Activated CD8-positive, alpha-beta memory T cell treated with anti-CD3 and anti-CD28 coated beads for 36 hours (primary cell): Measurements from ENCODE around the gene GPS2. TPM values are rescaled to one million over a fixed set of nuclear protein-coding genes. Genes with fewer than 3 reads are reported as not detected.

Experiments used
- CTCF ChIA-PET: fragments of 350-600 bp; sonication (Branson Sonifier 250); formaldehyde crosslinking; loops from one replicate; lab custom pipeline; 2021; ENCODE audit warnings: antibody characterized with exemption; lab: Charles Lee
- POLR2A ChIA-PET: fragments of 350-600 bp; sonication (Branson Sonifier 250); formaldehyde crosslinking; loops from one replicate; lab custom pipeline; 2021; ENCODE audit warnings: antibody characterized with exemption; lab: Charles Lee
- total RNA-seq, 2 experiments: library from RNA; stranded (reverse); gene quantifications; one replicate each; pipeline ENCODE4 v1.2.3, GENCODE V29; 2021

Gene GPS2
- total RNA-seq, 2 experiments from 2014 or later: 68.8 to 69.5 TPM

DNA sequence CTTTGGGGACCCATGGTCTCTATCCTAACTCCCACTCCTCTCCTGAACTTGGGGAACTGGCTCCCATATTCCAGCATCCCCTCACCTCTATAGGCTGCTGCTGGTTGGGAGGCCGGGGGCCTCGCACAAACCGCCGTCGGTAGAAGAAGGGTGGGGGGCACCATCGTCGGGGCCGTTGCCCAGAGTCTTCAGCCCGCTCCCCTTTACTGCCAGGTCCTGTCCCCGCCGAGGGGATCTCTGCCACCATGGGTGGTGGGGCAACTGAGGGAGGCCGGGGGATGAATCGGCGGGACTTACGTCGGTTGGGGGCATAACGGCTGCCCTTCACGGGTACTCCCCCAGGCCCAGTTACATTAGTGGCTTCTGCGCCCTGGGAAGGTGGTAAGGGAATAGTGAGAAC, 25.0 kb downstream of the GPS2 start:
- ChIA-PET POLR2A (no interaction called here), CTCF (no interaction called here)

GRCh38 chr17:7289256-7290032, 25.7 kb downstream of the GPS2 start:
- POLR2A ChIA-PET: no interaction called here
- CTCF ChIA-PET: interaction anchor here (0.6 to 1.2 kb wide), 2 partner anchors 7 to 8 kb away, joined by 3 read pairs; partner anchors contain the start of gene SLC2A4

- POLR2A ChIA-PET: interaction anchor here (1.0 kb wide), 1 partner anchor 11 kb away, joined by 3 read pairs; no protein-coding TSS in a partner anchor
- CTCF ChIA-PET: interaction anchor here (2.7 kb wide), 1 partner anchor 11 kb away, joined by 20 read pairs; no protein-coding TSS in a partner anchor
Measured at GRCh38 chr17:7285679-7286078, 29.5 kb downstream of the GPS2 start.

DNA sequence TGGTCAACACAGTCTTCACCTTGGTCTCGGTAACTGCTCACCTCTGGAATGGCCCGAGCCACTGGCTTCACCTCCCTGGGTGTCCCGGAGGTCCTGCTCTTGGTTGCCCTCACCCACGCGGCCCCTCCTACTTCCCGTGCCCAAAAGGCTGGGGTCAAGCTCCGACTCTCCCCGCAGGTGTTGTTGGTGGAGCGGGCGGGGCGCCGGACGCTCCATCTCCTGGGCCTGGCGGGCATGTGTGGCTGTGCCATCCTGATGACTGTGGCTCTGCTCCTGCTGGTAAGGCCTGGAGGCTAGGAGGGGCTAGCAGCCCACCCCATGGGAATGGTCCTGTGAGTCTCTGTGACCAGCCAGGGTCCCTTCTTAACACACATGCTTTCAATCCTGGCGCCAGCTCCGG, 30.2 kb downstream of the GPS2 start:
- ChIA-PET CTCF (interaction anchor here (2.7 kb wide), 1 partner anchor 12 kb away, joined by 20 read pairs; no protein-coding TSS in a partner anchor), POLR2A (no interaction called here)

GRCh38 chr17:7283471-7284216, 31.5 kb downstream of the GPS2 start:
- ChIA-PET CTCF (interaction anchor here (2.7 to 4.7 kb wide), 2 partner anchors 13 kb away, joined by 20 to 50 read pairs; no protein-coding TSS in a partner anchor), POLR2A (no interaction called here)

- CTCF ChIA-PET: interaction anchor here (4.7 kb wide), 1 partner anchor 14 kb away, joined by 50 read pairs; no protein-coding TSS in a partner anchor
- POLR2A ChIA-PET: interaction anchor here (0.6 to 1.2 kb wide), 3 partner anchors 23 to 62 kb away, joined by 3 to 5 read pairs (median 3); no protein-coding TSS in a partner anchor
Measured at GRCh38 chr17:7282752-7283321, 32.3 kb downstream of the GPS2 start.

DNA sequence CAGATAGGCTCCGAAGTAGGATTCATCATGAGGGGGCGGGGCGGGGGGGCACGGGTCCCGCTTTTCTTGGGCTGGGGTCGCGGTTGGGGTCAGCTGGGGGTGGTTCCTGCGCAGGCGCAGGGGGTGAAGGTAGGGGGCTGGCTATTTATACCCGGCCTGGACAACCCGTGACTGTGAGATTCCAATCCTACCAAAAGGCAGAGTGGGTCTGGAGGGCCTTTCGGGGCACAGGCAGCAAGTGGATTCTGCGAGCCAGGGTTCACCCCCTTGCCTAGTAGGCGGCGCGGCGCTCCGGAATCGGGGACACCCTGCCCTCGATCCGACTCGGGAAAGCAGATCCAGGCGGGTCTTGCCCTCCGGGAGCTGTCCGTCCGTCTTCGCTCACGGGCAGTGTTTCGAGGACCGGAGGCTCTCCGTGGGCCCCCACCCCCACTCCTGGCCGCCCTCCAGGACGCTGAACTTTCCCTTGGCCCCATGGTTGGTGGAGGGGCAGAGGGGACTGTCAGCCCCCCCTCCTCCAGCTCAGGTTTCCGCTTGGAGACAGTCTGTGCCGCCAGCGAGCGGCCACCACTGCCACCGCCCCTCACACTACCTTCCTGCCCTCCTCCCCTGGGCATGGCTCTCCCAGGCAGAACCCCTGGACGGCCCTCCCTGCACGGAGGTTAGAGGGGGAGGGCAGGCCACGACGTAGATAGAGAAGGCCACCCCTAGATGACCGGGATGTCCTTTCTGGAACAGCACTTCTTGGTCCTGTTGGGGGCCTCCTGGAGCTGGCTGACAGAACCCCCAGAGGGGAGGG, 33.0 kb downstream of the GPS2 start:
- CTCF ChIA-PET: interaction anchor here (0.8 to 4.7 kb wide), 5 partner anchors 15 to 213 kb away, joined by 4 to 50 read pairs (median 5); no protein-coding TSS in a partner anchor
- POLR2A ChIA-PET: interaction anchor here (0.6 to 1.2 kb wide), 4 partner anchors 22 to 61 kb away, joined by 3 to 5 read pairs (median 4); no protein-coding TSS in a partner anchor

GRCh38 chr17:7281074-7281952, 33.8 kb downstream of the GPS2 start, which contains the start of gene SLC2A4:
SLC2A4 (plus strand) TSS chr17:7281718; CDS start chr17:7281935, 217 bp downstream.
- POLR2A ChIA-PET: interaction anchor here (0.8 kb wide), 1 partner anchor 41 kb away, joined by 4 read pairs; no protein-coding TSS in a partner anchor
- CTCF ChIA-PET: interaction anchor here (0.7 to 4.7 kb wide), 10 partner anchors 8 to 236 kb away, joined by 3 to 50 read pairs (median 4); no protein-coding TSS in a partner anchor

DNA sequence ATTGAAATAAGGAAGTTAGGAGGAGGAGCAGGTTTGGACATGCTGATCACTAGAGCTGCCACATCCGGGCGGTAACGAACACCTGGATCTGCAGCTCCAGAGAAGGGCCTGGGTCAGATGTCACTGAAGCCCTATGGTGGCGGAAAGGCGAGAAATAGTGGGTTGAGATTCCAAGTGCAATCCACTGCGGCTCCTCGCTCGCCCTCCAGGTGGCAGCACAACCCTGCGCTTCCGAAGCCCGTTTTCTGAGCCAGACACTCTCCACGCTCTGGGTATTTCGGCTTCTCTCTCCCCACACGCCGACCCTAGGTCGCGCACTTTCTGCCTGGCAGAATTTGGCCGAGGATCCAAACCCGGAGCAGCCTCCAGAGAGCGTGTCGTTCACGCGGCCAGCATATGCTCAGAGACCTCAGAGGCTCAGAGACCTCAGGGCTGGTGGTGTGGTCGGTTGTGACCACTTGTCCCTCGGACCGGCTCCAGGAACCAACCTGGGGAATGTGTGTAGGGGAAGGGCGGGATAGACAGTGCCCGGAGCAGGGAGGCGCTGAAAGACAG, 34.6 kb downstream of the GPS2 start:
- ChIA-PET POLR2A (interaction anchor here (1.2 kb wide), 1 partner anchor 16 kb away, joined by 3 read pairs; no protein-coding TSS in a partner anchor), CTCF (interaction anchor here (0.5 to 4.7 kb wide), 10 partner anchors 9 to 235 kb away, joined by 3 to 50 read pairs (median 3); no protein-coding TSS in a partner anchor)

GRCh38 chr17:7279448-7279847, 35.7 kb downstream of the GPS2 start:
- ChIA-PET CTCF (interaction anchor here (0.5 to 4.7 kb wide), 2 partner anchors 17 to 314 kb away, joined by 3 to 50 read pairs; no protein-coding TSS in a partner anchor), POLR2A (interaction anchor here (1.2 kb wide), 1 partner anchor 17 kb away, joined by 3 read pairs; no protein-coding TSS in a partner anchor)

DNA sequence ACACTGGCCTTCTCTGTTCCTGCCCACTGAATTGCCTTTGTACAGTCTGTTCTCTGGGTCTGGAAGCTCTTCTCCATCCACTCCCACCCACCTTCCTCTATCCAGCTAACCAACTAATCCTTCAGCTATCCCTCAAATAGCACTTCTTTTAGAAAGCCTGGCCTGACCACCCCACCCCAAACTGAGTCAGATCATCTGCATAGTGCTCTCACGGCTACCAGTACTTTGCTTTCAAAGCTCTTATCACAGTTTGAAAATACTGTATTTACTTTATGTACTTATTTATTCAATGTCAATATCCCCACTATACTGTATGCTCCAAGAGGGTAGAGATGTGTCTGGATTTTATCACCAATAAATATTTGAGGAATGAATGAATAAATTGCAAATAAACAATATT, 48.4 kb downstream of the GPS2 start:
- ChIA-PET POLR2A (no interaction called here), CTCF (interaction anchor here (0.6 to 1.5 kb wide), 4 partner anchors 8 to 37 kb away, joined by 3 to 6 read pairs (median 4); no protein-coding TSS in a partner anchor)

DNA sequence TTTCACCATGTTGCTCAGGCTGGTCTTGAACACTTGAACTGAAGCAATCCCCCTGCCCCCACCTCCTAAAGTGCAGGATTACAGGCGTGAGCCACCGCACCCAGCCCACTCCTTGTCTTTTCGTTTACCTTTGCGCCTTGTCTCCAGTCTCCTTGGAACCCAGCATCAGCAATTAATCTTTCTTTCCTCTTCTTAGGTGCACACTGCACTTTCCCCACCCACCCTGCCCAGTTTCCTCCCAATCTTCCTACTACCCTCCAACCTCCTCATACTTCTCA, 51.4 kb downstream of the GPS2 start:
- POLR2A ChIA-PET: no interaction called here
- CTCF ChIA-PET: interaction anchor here (0.9 to 2.1 kb wide), 2 partner anchors 10 to 33 kb away, joined by 3 to 9 read pairs; no protein-coding TSS in a partner anchor

GRCh38 chr17:7262935-7263800, 52.0 kb downstream of the GPS2 start:
- ChIA-PET CTCF (interaction anchor here (0.6 to 2.1 kb wide), 3 partner anchors 9 to 33 kb away, joined by 3 to 9 read pairs (median 3); no protein-coding TSS in a partner anchor), POLR2A (no interaction called here)
